GM13976 (cell line): ENCODE results near the gene ABHD17A.

ENCODE experiments used
- DNase-seq: peaks from one replicate; pipeline ENCODE4 v3.0.0; 2012; ENCODE audit warnings: low spot score
- CTCF ChIP-seq: IDR thresholded peaks from 2 replicates; pipeline ENCODE4 v1.5.1; 2012; ENCODE audit warnings: borderline replicate concordance, mild to moderate bottlenecking; ENCODE audit not compliant: insufficient read depth; ENCODE audit errors: extremely low read depth, missing control alignments, control extremely low read depth
- in situ Hi-C: fragments of 300-500 bp; cut with MboI; formaldehyde crosslinking; loops from one replicate; pipeline ENCODE4 v1.12.0; 2022; ENCODE audit warnings: low sequenced_read_pairs, mixed read lengths, inconsistent platforms; ENCODE audit not compliant: unreplicated experiment

Gene ABHD17A

GRCh38 chr19:1828279-1829238 lies 56.7 kb downstream of the ABHD17A start:
- TF ChIP-seq CTCF, result no peak
- in situ Hi-C loops, result no loop called here
- DNase-seq, result no peak

- no peak for DNase-seq
- TF ChIP-seq CTCF, result no peak
- in situ Hi-C loops, result no loop called here
Measured at GRCh38 chr19:1827566-1828278, 57.6 kb downstream of the ABHD17A start.
